Measurements from ENCODE around the gene ORAI3. TPM values are rescaled to one million over a fixed set of nuclear protein-coding genes. Genes with fewer than 3 reads are reported as not detected.

The ORAI3 gene
- polyA plus RNA-seq, 4 donors = 6.2 to 38.1 (median 8.6) TPM

DNA sequence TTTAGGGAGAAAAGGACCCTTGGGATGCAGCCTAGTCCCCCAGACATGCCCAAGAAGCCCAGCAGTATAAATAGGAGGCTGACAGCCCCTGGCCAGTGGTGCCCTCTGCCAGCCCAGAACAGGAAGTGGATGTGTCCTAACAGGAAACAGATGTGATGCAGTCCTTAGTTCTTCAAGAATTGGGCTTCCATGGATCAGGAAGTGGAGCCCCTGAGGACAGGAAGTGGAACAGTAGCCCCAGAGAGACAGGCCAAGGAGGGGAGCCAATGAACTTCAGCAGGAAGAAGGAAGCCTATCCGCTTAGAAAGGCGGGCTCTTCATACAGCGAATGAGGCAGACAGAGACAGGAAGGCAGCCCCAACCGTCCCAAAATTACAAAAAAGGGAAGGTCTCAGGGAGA, 45.3 kb upstream of the ORAI3 start:
- WGBS, 3 donors = 70 to 78% (median 72%) methylated on average over 4 of the region's 4 CpGs
- Histone ChIP-seq H3K27me3 (ENCODE audit: control insufficient read depth in 3 of 3, insufficient read depth in 3 of 3, low read length in 3 of 3) (no peaks in the 10 kb centered on the region), H3K27ac (ENCODE audit: low read depth in 1 of 3, low read length in 2 of 3) (peak overlapping the region in 2 of 3 donors; percentile 29 to 83), H3K9me3 (ENCODE audit: control insufficient read depth in 2 of 2, insufficient read depth in 1 of 2, low read depth in 1 of 2, low read length in 1 of 2) (no peaks in the 10 kb centered on the region), H3K4me3 (ENCODE audit: low read depth in 1 of 3, low read length in 3 of 3) (no peak overlapping the region), H3K36me3 (ENCODE audit: control insufficient read depth in 3 of 3, insufficient read depth in 2 of 3, low read depth in 1 of 3, low read length in 3 of 3) (peaks cover 0 to 3% (median 0%) of the 10 kb centered on the region in 3 donors), H3K4me1 (ENCODE audit: control insufficient read depth in 3 of 3, insufficient read depth in 2 of 3, low read depth in 1 of 3, low read length in 2 of 3) (peaks cover 2 to 13% (median 9%) of the 10 kb centered on the region in 3 donors)
- no peak for DNase-seq
- FAIRE-seq = no peak

DNA sequence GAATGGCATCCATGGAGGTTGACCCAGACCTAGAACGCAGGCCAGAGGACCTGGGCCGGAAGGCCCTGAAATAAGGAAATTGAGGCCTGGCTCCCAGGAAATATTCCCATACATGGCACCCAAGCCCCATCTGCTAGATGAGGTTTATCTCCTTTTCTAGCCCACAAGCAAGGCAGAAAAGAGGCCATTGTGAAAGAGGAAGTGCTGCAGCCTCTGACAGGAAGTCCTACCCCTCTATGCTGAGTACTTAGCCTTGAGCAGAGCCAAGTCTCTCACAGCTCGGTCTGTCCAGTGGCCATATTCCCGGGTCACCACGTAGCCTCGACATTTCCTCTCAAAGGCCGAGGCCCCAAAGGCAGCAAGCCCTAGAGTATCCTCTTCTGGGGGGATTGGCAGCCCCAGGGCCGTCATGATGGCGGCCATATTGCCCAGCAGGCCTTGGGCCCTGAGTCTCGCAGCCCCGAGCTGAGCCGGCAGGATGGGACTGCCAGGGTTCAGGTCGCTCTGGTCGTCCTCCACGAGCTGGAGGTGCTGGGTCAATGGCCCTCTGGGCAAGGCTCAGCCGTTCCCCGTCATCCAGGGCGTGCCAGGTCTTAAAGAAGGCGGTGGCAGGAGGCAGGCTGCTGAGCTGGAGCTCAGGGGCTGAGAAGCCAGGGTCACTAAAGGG, 44.6 kb upstream of the ORAI3 start:
- FAIRE-seq = no peak
- no peak for DNase-seq
- H3K4me1 ChIP-seq (ENCODE audit: control insufficient read depth in 3 of 3, insufficient read depth in 2 of 3, low read depth in 1 of 3, low read length in 2 of 3) = peaks cover 2 to 13% (median 9%) of the 10 kb centered on the region in 3 donors
- peak overlapping the region in 2 of 3 donors; percentile 29 to 83 for H3K27ac ChIP-seq (ENCODE audit: low read depth in 1 of 3, low read length in 2 of 3)
- H3K4me3 ChIP-seq (ENCODE audit: low read depth in 1 of 3, low read length in 3 of 3) = no peak overlapping the region
- peaks cover 0 to 3% (median 0%) of the 10 kb centered on the region in 3 donors for H3K36me3 ChIP-seq (ENCODE audit: control insufficient read depth in 3 of 3, insufficient read depth in 2 of 3, low read depth in 1 of 3, low read length in 3 of 3)
- H3K27me3 ChIP-seq (ENCODE audit: control insufficient read depth in 3 of 3, insufficient read depth in 3 of 3, low read length in 3 of 3) = no peaks in the 10 kb centered on the region
- no peaks in the 10 kb centered on the region for H3K9me3 ChIP-seq (ENCODE audit: control insufficient read depth in 2 of 2, insufficient read depth in 1 of 2, low read depth in 1 of 2, low read length in 1 of 2)
- 83 to 86% (median 84%) methylated on average over 18 to 19 of the region's 19 CpGs for WGBS, 3 donors

DNA sequence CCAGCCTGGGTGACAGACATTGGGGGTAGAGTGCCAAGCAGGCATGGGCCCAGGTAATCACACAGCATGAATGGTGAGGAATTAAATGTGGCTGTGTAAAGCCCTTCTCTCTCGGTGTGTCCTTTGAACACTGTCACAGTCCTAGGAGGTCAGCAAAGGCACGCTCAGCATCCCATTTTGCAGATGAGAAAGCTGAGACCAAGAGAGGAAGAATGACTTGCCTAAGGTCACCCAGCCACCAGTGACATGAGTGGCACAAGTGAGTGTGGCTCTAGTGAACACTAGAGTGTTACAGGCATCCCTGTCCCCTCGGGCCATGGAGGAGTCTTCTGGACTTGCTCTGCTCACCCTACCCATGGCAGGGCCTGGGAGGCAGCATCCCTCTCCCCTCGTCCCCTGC, 41.8 kb upstream of the ORAI3 start:
- peaks cover 0 to 7% (median 6%) of the 10 kb centered on the region in 3 donors for H3K4me1 ChIP-seq (ENCODE audit: control insufficient read depth in 3 of 3, insufficient read depth in 2 of 3, low read depth in 1 of 3, low read length in 2 of 3)
- FAIRE-seq (no peak), DNase-seq (no peak)
- H3K36me3 ChIP-seq (ENCODE audit: control insufficient read depth in 3 of 3, insufficient read depth in 2 of 3, low read depth in 1 of 3, low read length in 3 of 3) = no peaks in the 10 kb centered on the region
- no peaks in the 10 kb centered on the region for H3K27me3 ChIP-seq (ENCODE audit: control insufficient read depth in 3 of 3, insufficient read depth in 3 of 3, low read length in 3 of 3)
- H3K4me3 ChIP-seq (ENCODE audit: low read depth in 1 of 3, low read length in 3 of 3) = no peak overlapping the region
- no peaks in the 10 kb centered on the region for H3K9me3 ChIP-seq (ENCODE audit: control insufficient read depth in 2 of 2, insufficient read depth in 1 of 2, low read depth in 1 of 2, low read length in 1 of 2)
- H3K27ac ChIP-seq (ENCODE audit: low read depth in 1 of 3, low read length in 2 of 3) = no peak overlapping the region
- WGBS, 3 donors = 79 to 87% (median 86%) methylated on average over 4 of the region's 4 CpGs

DNA sequence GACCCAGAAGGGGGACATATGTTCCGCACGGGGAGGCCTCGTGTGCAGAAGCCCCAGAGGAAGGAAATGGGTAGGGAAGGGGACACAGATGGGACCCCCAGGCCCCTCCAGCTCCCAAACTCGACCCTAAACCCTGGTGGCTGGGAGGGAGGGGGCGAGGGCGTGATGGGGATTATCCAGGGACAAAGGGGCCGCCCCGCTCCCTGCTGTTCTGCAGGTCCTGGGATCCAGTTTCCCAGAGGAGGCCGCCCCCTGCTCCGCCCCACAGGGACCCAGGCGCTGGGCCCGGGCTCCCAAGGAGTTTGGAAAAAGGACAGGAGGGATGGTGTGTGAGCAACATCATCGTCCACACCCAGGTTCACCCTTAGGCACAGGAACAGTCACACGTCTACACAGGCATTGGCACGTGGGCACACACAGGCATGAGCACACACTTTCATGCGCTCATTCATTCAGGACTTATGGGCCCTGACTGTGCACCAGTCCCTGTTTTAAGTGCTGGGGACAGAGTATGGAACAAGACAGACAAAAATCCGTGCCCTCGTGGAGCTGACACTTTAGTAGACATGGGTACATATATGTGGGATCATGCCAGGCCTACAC, 38.3 kb upstream of the ORAI3 start:
- H3K4me3 ChIP-seq (ENCODE audit: low read depth in 1 of 3, low read length in 3 of 3) = no peak overlapping the region
- WGBS, 3 donors = 75 to 81% (median 76%) methylated on average over 16 to 18 of the region's 18 CpGs
- DNase-seq (no peak), FAIRE-seq (no peak)
- H3K36me3 ChIP-seq (ENCODE audit: control insufficient read depth in 3 of 3, insufficient read depth in 2 of 3, low read depth in 1 of 3, low read length in 3 of 3) = no peaks in the 10 kb centered on the region
- H3K9me3 ChIP-seq (ENCODE audit: control insufficient read depth in 2 of 2, insufficient read depth in 1 of 2, low read depth in 1 of 2, low read length in 1 of 2) = no peaks in the 10 kb centered on the region
- H3K4me1 ChIP-seq (ENCODE audit: control insufficient read depth in 3 of 3, insufficient read depth in 2 of 3, low read depth in 1 of 3, low read length in 2 of 3) = no peaks in the 10 kb centered on the region
- H3K27me3 ChIP-seq (ENCODE audit: control insufficient read depth in 3 of 3, insufficient read depth in 3 of 3, low read length in 3 of 3) = no peaks in the 10 kb centered on the region
- no peak overlapping the region for H3K27ac ChIP-seq (ENCODE audit: low read depth in 1 of 3, low read length in 2 of 3)

DNA sequence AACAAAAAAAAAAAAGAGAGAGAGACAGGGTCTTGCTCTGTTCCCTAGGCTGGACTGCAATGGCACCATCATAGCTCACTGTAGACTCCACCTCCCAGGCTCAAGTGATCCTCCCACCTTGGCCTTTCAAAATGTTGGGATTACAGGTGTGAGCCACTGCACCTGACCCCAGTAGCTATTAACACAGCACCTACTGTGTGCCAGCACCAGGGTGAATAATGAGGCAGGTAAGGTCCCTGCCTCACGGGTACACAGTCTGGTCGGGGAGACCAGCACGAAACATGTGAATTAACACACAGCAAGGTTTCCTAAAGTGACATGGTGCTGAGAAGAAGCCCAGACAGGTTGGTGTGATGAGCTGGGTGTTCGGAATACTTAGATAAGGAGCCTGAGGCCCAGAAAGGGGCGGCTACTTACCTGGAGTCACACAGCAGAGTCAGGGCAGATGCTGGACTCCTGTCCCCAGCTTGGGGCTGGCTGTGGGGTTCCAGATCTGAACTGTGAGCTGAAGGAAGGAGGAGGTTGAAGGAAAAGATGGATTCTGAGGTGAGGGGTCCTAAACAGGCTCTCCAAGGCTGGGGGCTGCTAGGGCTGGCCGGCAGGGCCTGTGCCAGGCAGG, 36.0 kb upstream of the ORAI3 start:
- FAIRE-seq (no peak), DNase-seq (no peak)
- H3K9me3 ChIP-seq (ENCODE audit: control insufficient read depth in 2 of 2, insufficient read depth in 1 of 2, low read depth in 1 of 2, low read length in 1 of 2) = no peaks in the 10 kb centered on the region
- no peaks in the 10 kb centered on the region for H3K27me3 ChIP-seq (ENCODE audit: control insufficient read depth in 3 of 3, insufficient read depth in 3 of 3, low read length in 3 of 3)
- H3K27ac ChIP-seq (ENCODE audit: low read depth in 1 of 3, low read length in 2 of 3) = no peak overlapping the region
- 83 to 87% (median 87%) methylated on average over 6 of the region's 6 CpGs for WGBS, 3 donors
- H3K4me1 ChIP-seq (ENCODE audit: control insufficient read depth in 3 of 3, insufficient read depth in 2 of 3, low read depth in 1 of 3, low read length in 2 of 3) = no peaks in the 10 kb centered on the region
- no peak overlapping the region for H3K4me3 ChIP-seq (ENCODE audit: low read depth in 1 of 3, low read length in 3 of 3)
- no peaks in the 10 kb centered on the region for H3K36me3 ChIP-seq (ENCODE audit: control insufficient read depth in 3 of 3, insufficient read depth in 2 of 3, low read depth in 1 of 3, low read length in 3 of 3)

DNA sequence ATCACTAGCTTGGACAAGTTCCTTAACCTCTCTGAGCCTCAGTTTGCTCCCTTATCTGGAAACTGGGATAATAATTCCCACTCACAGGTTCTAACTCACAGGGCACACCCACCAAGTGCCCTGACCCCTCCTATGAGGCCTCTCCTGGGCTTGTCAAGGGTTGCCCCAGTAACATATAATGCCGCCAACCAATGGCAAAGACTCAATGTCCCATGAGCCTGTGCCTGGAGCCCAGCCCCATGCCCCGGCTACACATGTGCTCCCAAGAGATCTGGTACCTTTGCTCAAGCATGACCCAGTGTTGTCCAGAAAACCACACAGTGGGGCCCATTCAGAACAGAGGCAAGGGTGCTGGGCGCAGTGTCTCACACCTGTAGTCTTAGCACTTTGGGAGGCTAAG, 34.0 kb upstream of the ORAI3 start:
- H3K4me3 ChIP-seq (ENCODE audit: low read depth in 1 of 3, low read length in 3 of 3) = no peak overlapping the region
- H3K27ac ChIP-seq (ENCODE audit: low read depth in 1 of 3, low read length in 2 of 3) = no peak overlapping the region
- WGBS, 3 donors = 87 to 90% (median 88%) methylated on average over 3 of the region's 3 CpGs
- DNase-seq (no peak), FAIRE-seq (no peak)
- no peaks in the 10 kb centered on the region for H3K27me3 ChIP-seq (ENCODE audit: control insufficient read depth in 3 of 3, insufficient read depth in 3 of 3, low read length in 3 of 3)
- H3K9me3 ChIP-seq (ENCODE audit: control insufficient read depth in 2 of 2, insufficient read depth in 1 of 2, low read depth in 1 of 2, low read length in 1 of 2) = no peaks in the 10 kb centered on the region
- H3K36me3 ChIP-seq (ENCODE audit: control insufficient read depth in 3 of 3, insufficient read depth in 2 of 3, low read depth in 1 of 3, low read length in 3 of 3) = no peaks in the 10 kb centered on the region
- H3K4me1 ChIP-seq (ENCODE audit: control insufficient read depth in 3 of 3, insufficient read depth in 2 of 3, low read depth in 1 of 3, low read length in 2 of 3) = no peaks in the 10 kb centered on the region

DNA sequence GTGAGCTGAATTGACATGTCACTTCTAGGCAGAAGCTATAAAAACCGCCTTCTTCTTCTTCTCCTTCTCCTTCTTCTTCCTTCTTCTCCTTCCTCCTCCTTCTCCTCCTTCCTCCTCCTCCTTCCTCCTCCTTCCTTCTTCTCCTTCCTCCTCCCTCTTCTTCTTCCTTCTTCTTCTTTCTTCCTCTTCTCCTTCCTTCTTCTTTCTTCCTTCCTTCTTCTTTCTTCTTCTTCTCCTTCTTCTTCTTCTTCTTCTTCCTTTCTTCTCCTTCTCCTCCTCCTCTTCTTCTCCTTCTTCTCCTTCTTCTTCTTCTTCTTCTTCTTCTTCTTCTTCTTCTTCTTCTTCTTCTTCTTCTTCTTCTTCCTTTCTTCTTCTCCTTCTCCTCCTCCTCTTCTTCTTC, 30.3 kb upstream of the ORAI3 start:
- Histone ChIP-seq H3K27ac (ENCODE audit: low read depth in 1 of 3, low read length in 2 of 3) (no peak overlapping the region), H3K27me3 (ENCODE audit: control insufficient read depth in 3 of 3, insufficient read depth in 3 of 3, low read length in 3 of 3) (no peaks in the 10 kb centered on the region), H3K4me1 (ENCODE audit: control insufficient read depth in 3 of 3, insufficient read depth in 2 of 3, low read depth in 1 of 3, low read length in 2 of 3) (no peaks in the 10 kb centered on the region), H3K36me3 (ENCODE audit: control insufficient read depth in 3 of 3, insufficient read depth in 2 of 3, low read depth in 1 of 3, low read length in 3 of 3) (peaks cover 0 to 6% (median 0%) of the 10 kb centered on the region in 3 donors), H3K4me3 (ENCODE audit: low read depth in 1 of 3, low read length in 3 of 3) (no peak overlapping the region), H3K9me3 (ENCODE audit: control insufficient read depth in 2 of 2, insufficient read depth in 1 of 2, low read depth in 1 of 2, low read length in 1 of 2) (no peaks in the 10 kb centered on the region)
- DNase-seq (no peak), FAIRE-seq (no peak)
- 83 to 93% (median 83%) methylated on average over 1 of the region's 1 CpG for WGBS, 3 donors

DNA sequence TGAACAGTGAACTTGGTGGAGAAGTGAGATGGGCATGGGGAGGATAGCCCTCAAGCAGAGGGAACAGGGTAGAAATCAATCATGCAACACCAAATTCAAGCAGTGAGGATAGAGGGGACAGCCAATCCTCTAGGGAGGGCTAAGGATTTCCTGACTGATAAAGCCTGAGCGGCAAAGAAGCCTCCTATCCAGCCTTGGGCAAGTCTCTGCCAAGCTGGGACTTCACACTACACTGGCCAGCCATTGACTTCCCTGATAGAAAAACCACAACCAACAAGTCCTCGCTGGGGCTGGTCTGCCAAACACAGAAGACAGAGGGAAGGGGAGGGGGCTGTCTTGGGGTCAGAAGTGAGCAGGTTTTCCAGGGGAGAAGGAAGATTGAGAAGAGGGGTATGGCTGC, 28.0 kb upstream of the ORAI3 start:
- 76 to 94% (median 81%) methylated on average over 2 of the region's 2 CpGs for WGBS, 3 donors
- DNase-seq (no peak), FAIRE-seq (no peak)
- Histone ChIP-seq H3K27ac (ENCODE audit: low read depth in 1 of 3, low read length in 2 of 3) (peak overlapping the region in 1 of 3 donors; percentile 92), H3K27me3 (ENCODE audit: control insufficient read depth in 3 of 3, insufficient read depth in 3 of 3, low read length in 3 of 3) (no peaks in the 10 kb centered on the region), H3K4me3 (ENCODE audit: low read depth in 1 of 3, low read length in 3 of 3) (no peak overlapping the region), H3K36me3 (ENCODE audit: control insufficient read depth in 3 of 3, insufficient read depth in 2 of 3, low read depth in 1 of 3, low read length in 3 of 3) (peaks cover 0 to 8% (median 0%) of the 10 kb centered on the region in 3 donors), H3K9me3 (ENCODE audit: control insufficient read depth in 2 of 2, insufficient read depth in 1 of 2, low read depth in 1 of 2, low read length in 1 of 2) (no peaks in the 10 kb centered on the region), H3K4me1 (ENCODE audit: control insufficient read depth in 3 of 3, insufficient read depth in 2 of 3, low read depth in 1 of 3, low read length in 2 of 3) (peaks cover 0 to 6% (median 5%) of the 10 kb centered on the region in 3 donors)

All from small intestine (tissue), 7 donors.